Natural killer cell (primary cell): ENCODE results near the gene APOBEC3G. TPM values are rescaled to one million over a fixed set of nuclear protein-coding genes. Genes with fewer than 3 reads are reported as not detected.

ENCODE experiments used
- ATAC-seq, 3 donors: fragments of 150-1000 bp in 2 of 3; fragments of 200-7000 bp in 1 of 3; cut with Tn5 transposase; 1 replicate in 1 of 3; 2 replicates in 2 of 3; pipeline ENCODE4 v1.10.0; 2021; ENCODE audit warnings: mild to moderate bottlenecking in 2 of 3, moderate library complexity in 2 of 3
- DNase-seq, 2 donors: peaks; one replicate each; pipeline versions ENCODE4 v3.0.0 to v3.0.0-alpha.2; 2013 to 2021; ENCODE audit warnings: mixed read lengths in 1 of 2
- H3K27ac ChIP-seq: one replicate; pipeline ENCODE4 v1.5.1; 2013; ENCODE audit warnings: mild to moderate bottlenecking, low read length
- H3K27me3 ChIP-seq: one replicate; pipeline ENCODE4 v1.6.1; 2013; ENCODE audit warnings: low read length; ENCODE audit not compliant: control insufficient read depth, insufficient read depth
- H3K36me3 ChIP-seq: one replicate; pipeline ENCODE4 v1.6.1; 2013; ENCODE audit warnings: low read length; ENCODE audit not compliant: control insufficient read depth, insufficient read depth
- H3K4me1 ChIP-seq: one replicate; pipeline ENCODE4 v1.6.1; 2013; ENCODE audit warnings: low read length; ENCODE audit not compliant: control insufficient read depth, insufficient read depth
- H3K4me3 ChIP-seq: one replicate; pipeline ENCODE4 v1.5.1; 2013; ENCODE audit warnings: low read length
- H3K9me3 ChIP-seq: one replicate; pipeline ENCODE4 v1.6.1; 2013; ENCODE audit warnings: low read length; ENCODE audit not compliant: control insufficient read depth, insufficient read depth
- H3K27ac Mint-ChIP-seq, 2 donors: one replicate each; pipeline ENCODE4 v1.8.0; 2022; ENCODE audit warnings: mild to moderate bottlenecking in 2 of 2, mixed read lengths in 2 of 2, moderate library complexity in 1 of 2
- H3K27me3 Mint-ChIP-seq, 2 donors: one replicate each; pipeline ENCODE4 v1.8.0; 2022; ENCODE audit warnings: low read depth in 2 of 2, mixed read lengths in 2 of 2
- H3K36me3 Mint-ChIP-seq: one replicate; pipeline ENCODE4 v1.8.0; 2022; ENCODE audit warnings: mixed read lengths
- H3K4me1 Mint-ChIP-seq, 2 donors: one replicate each; pipeline ENCODE4 v1.8.0; 2022; ENCODE audit warnings: mixed read lengths in 2 of 2
- H3K4me3 Mint-ChIP-seq: one replicate; pipeline ENCODE4 v1.8.0; 2022; ENCODE audit warnings: mild to moderate bottlenecking, moderate library complexity, mixed read lengths
- H3K9me3 Mint-ChIP-seq, 2 donors: one replicate each; pipeline ENCODE4 v1.8.0; 2022; ENCODE audit warnings: mixed read lengths in 2 of 2
- CTCF ChIP-seq: fragments of 200-600 bp; IDR thresholded peaks from one replicate; pipeline ENCODE4 v1.8.0; 2022; ENCODE audit warnings: antibody characterized with exemption
- WGBS: methylation state at CpG from one replicate; pipeline ENCODE4 v1.1.7; 2013; ENCODE audit warnings: missing lambda C conversion rate; ENCODE audit not compliant: insufficient coverage; 5-methylcytosine and 5-hydroxymethylcytosine counted together
- intact Hi-C: fragments of 100-400 bp; cut with micrococcal nuclease; formaldehyde crosslinking; loops from one replicate; pipeline ENCODE4 v1.14.2; 2022
- total RNA-seq, 4 donors: library from RNA; stranded (reverse); fragments of 120-200 nt in 1 of 4; gene quantifications; one replicate each; pipeline versions ENCODE4 v1.2.3 to v1.2.4, GENCODE V29; 2013 to 2022

APOBEC3G gene
- total RNA-seq, 3 donors from 2014 or later (not counting 1 experiment from before 2014, with no cell fraction given): 168 to 308 (median 237) TPM

DNA sequence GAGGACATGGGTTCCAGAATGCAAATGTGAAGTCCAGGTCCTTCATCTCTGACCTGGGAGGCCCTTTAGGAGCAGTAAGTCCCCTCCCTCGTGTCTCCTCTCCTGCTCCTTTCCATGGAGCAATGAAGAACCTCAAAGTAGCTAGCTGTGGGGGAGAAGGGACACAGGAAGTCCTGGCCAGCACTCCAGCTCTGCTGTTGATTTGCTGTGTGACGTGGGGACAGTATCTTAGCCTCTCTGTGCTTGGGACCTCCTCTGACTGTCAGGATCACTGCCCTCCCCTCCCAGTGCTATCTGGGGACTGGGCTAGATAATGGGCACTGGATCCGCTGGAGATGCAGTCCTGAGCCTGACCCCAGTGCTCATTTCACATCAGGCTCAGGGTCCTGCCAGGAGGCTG, 18.9 kb downstream of the APOBEC3G start:
- no peaks in the 10 kb centered on the region for H3K9me3 ChIP-seq
- H3K4me1 ChIP-seq: peaks cover 99% of the 10 kb centered on the region
- no peak for TF ChIP-seq CTCF
- peak overlapping the region; percentile 94 for H3K27ac ChIP-seq
- intact Hi-C loops: no loop called here
- peak overlapping the region; percentile 98 to 99 for H3K27ac Mint-ChIP-seq
- 74% methylated on average over 3 of the region's 3 CpGs for WGBS
- H3K36me3 Mint-ChIP-seq: no peaks in the 10 kb centered on the region
- no peaks in the 10 kb centered on the region for H3K36me3 ChIP-seq
- DNase-seq (peak in 1 of 2 donors; percentile 14), ATAC-seq (no peak)
- no peaks in the 10 kb centered on the region for H3K27me3 ChIP-seq
- no peaks in the 10 kb centered on the region for H3K27me3 Mint-ChIP-seq
- no peak overlapping the region for H3K4me3 ChIP-seq
- H3K4me1 Mint-ChIP-seq: peaks cover 68 to 80% of the 10 kb centered on the region in 2 donors
- peak overlapping the region; percentile 75 for H3K4me3 Mint-ChIP-seq
- no peaks in the 10 kb centered on the region for H3K9me3 Mint-ChIP-seq

DNA sequence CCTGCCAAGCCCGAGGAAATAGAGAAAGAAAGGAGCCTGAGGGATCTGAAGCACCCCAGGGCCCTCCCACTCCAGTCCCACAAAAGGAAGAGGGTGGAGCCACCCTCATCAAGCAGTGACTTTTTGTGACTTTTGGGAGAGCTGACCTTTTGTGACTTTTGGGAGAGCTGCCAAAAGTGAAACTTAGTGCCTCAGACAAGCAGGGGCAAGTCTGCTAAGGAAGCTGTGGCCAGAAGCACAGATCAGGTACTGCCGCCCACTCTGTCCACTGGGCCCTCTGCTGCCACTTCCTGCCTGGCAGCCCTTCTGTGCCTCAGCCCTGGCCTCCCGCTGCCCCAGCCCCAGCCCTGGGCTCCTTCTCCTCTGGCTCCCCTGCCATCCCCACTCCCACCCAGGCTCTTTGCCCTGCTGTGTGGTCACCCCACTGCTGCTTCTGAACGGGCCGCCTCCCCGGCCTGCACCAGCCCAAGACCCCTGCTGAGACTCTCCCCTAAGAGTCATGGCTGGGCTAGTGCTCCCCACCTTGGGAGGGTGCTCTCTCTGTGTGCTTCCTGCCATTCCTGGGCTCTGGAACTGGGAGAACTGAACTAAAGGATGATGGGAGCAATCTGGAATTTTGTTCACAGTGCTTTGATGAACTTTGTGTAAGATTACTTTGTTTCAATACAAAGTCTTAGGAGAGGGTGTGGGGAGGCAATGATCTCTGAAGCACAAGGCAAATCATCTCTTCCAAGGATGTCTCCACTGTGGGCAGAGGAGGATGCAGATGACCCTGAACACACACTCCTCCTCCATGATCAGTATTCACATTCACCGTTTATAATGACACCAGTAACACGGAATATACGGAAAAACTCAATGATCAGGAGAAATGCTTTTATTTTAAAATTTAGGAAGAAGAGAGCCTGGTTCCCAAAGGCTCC, 20.3 kb downstream of the APOBEC3G start, which contains the start of gene APOBEC3H:
Gene APOBEC3H (plus strand): TSS at position 147 of the 923 bp plus-strand sequence. CDS start 3,035 bp downstream, outside the sequence.
- TF ChIP-seq CTCF: no peak
- DNase-seq (peak in 1 of 2 donors; percentile 74), ATAC-seq (peak; percentile 29 to 54 (median 40))
- peak within 1 kb of the TSS; percentile 81 for H3K4me3 Mint-ChIP-seq
- Histone ChIP-seq H3K4me1 (peaks cover 85% of the 10 kb centered on the region), H3K4me3 (peak within 1 kb of the TSS; percentile 17), H3K27me3 (no peaks in the 10 kb centered on the region), H3K27ac (peak within 1 kb of the TSS; percentile 94), H3K9me3 (no peaks in the 10 kb centered on the region), H3K36me3 (no peaks in the 10 kb centered on the region)
- 43% methylated on average over 8 of the region's 9 CpGs for WGBS
- H3K27me3 Mint-ChIP-seq: no peaks in the 10 kb centered on the region
- H3K4me1 Mint-ChIP-seq: peaks cover 56 to 66% of the 10 kb centered on the region in 2 donors
- no peaks in the 10 kb centered on the region for H3K9me3 Mint-ChIP-seq
- intact Hi-C loops: no loop called here
- H3K36me3 Mint-ChIP-seq: no peaks in the 10 kb centered on the region
- peak within 1 kb of the TSS; percentile 98 to 99 for H3K27ac Mint-ChIP-seq

- no peaks in the 10 kb centered on the region for H3K9me3 ChIP-seq
- Mint-ChIP-seq H3K36me3 (no peaks in the 10 kb centered on the region), H3K4me1 (peaks cover 49 to 60% of the 10 kb centered on the region in 2 donors), H3K27me3 (no peaks in the 10 kb centered on the region), H3K9me3 (no peaks in the 10 kb centered on the region), H3K27ac (peak overlapping the region; percentile 98 to 99), H3K4me3 (peak overlapping the region; percentile 81)
- ATAC-seq (peak in 1 of 3 donors; percentile 7), DNase-seq (peak in 1 of 2 donors; percentile 50)
- no peaks in the 10 kb centered on the region for H3K36me3 ChIP-seq
- H3K27me3 ChIP-seq: no peaks in the 10 kb centered on the region
- intact Hi-C loops: no loop called here
- 71% methylated on average over 5 of the region's 6 CpGs for WGBS
- peak overlapping the region; percentile 94 for H3K27ac ChIP-seq
- peaks cover 78% of the 10 kb centered on the region for H3K4me1 ChIP-seq
- TF ChIP-seq CTCF: no peak
- no peak overlapping the region for H3K4me3 ChIP-seq
These were observed 21.0 kb downstream of the APOBEC3G start for GRCh38 chr22:39098026-39098425.
